Panc1 (cell line): ENCODE data around the gene COG8. TPM values are rescaled to one million over a fixed set of nuclear protein-coding genes. Genes with fewer than 3 reads are reported as not detected.

ENCODE experiments used
- ATAC-seq: fragments of 200-7000 bp; cut with Tn5 transposase; 2 replicates; pipeline ENCODE4 v1.9.1; 2020; ENCODE audit warnings: mild to moderate bottlenecking, moderate library complexity
- BruUV-seq: library from RNA; stranded (reverse); fragments of 400-500 nt; replicated peaks from 2 replicates; lab custom pipeline; 2021; lab: Mats Ljungman, UMichigan
- CTCF ChIA-PET: fragments of 300-600 bp; sonication (Branson Sonifier 250); formaldehyde crosslinking; loops from one replicate; lab custom pipeline; 2022; ENCODE audit warnings: antibody characterized with exemption; lab: Charles Lee
- POLR2A ChIA-PET: fragments of 300-600 bp; sonication (Branson Sonifier 250); formaldehyde crosslinking; loops from one replicate; lab custom pipeline; 2022; ENCODE audit warnings: antibody characterized with exemption; lab: Charles Lee
- DNase-seq: peaks from one replicate; pipeline ENCODE4 v3.0.0-alpha.2; 2010; ENCODE audit warnings: low read depth, low spot score
- H3K27ac ChIP-seq: 2 replicates; pipeline ENCODE4 v1.5.1; 2011; ENCODE audit warnings: mild to moderate bottlenecking, low read length, inconsistent platforms
- H3K27me3 ChIP-seq: fragments of 200-500 bp; sonication (Bioruptor generic); 2 replicates; pipeline ENCODE4 v1.6.0; 2014; ENCODE audit warnings: low read length, inconsistent platforms; ENCODE audit not compliant: control insufficient read depth, insufficient read depth
- H3K36me3 ChIP-seq: fragments of 200-500 bp; sonication (Bioruptor generic); 2 replicates; pipeline ENCODE4 v1.5.1; 2014; ENCODE audit warnings: inconsistent platforms, mild to moderate bottlenecking, low read length, moderate library complexity; ENCODE audit not compliant: control insufficient read depth, insufficient read depth
- H3K4me1 ChIP-seq: 2 replicates; pipeline ENCODE4 v1.5.1; 2011; ENCODE audit warnings: inconsistent platforms, mild to moderate bottlenecking, low read length, moderate library complexity; ENCODE audit not compliant: control insufficient read depth, insufficient read depth
- H3K4me3 ChIP-seq, 2 experiments: 2 replicates each; pipeline ENCODE4 v1.5.1; 2011 to 2012; ENCODE audit warnings: low read depth in 2 of 2, low read length in 2 of 2, mild to moderate bottlenecking in 2 of 2, inconsistent platforms in 1 of 2, moderate library complexity in 1 of 2
- H3K9me3 ChIP-seq: fragments of 200-500 bp; sonication (Bioruptor generic); 2 replicates; pipeline ENCODE4 v1.5.1; 2014; ENCODE audit warnings: low read depth, mild to moderate bottlenecking, inconsistent platforms, low read length, moderate library complexity; ENCODE audit not compliant: control insufficient read depth, insufficient read depth
- CTCF ChIP-seq: fragments of 450-650 bp; IDR thresholded peaks from 2 replicates; pipeline ENCODE4 v1.5.1; 2017; ENCODE audit warnings: mild to moderate bottlenecking
- POLR2AphosphoS5 ChIP-seq: IDR thresholded peaks from 2 replicates; pipeline ENCODE4 v1.6.1; 2012; ENCODE audit warnings: mild to moderate bottlenecking, low read depth, low read length, moderate library complexity
- REST ChIP-seq, 2 experiments: IDR thresholded peaks; 2 replicates each; pipeline ENCODE4 v1.6.1; 2011 to 2012; ENCODE audit warnings: low read depth in 2 of 2, control low read depth in 1 of 2, low read length in 1 of 2, mild to moderate bottlenecking in 1 of 2, moderate library complexity in 1 of 2; ENCODE audit not compliant: insufficient read depth in 1 of 2
- SIN3A ChIP-seq: IDR thresholded peaks from 2 replicates; pipeline ENCODE4 v1.6.1; 2012; ENCODE audit warnings: low read depth, mild to moderate bottlenecking, low read length, moderate library complexity, borderline replicate concordance; ENCODE audit not compliant: insufficient read depth
- TCF7L2 ChIP-seq: IDR thresholded peaks from 2 replicates; pipeline ENCODE4 v1.6.1; 2011; ENCODE audit warnings: mild to moderate bottlenecking, low read depth, low read length, inconsistent platforms
- in situ Hi-C: cut with HindIII; loops from 2 replicates; pipeline ENCODE4 v1.10.0; 2016; ENCODE audit warnings: low sequenced_read_pairs, low pct_unique_long_range_greater_than_20kb
- intact Hi-C: fragments of 100-400 bp; cut with micrococcal nuclease; formaldehyde crosslinking; loops from one replicate; pipeline ENCODE4 v1.10.0; 2022; ENCODE audit not compliant: unreplicated experiment
- total RNA-seq: library from RNA; stranded (reverse); gene quantifications from one replicate; pipeline ENCODE4 v1.2.1, GENCODE V29; 2021; ENCODE audit not compliant: unreplicated experiment

COG8 gene
- total RNA-seq, 1 experiment from 2014 or later: 30.5 TPM

GRCh38 chr16:69384974-69385373 lies 45.6 kb upstream of the COG8 start:
- ChIA-PET POLR2A (no interaction called here), CTCF (no interaction called here)
- intact Hi-C loops (no loop called here), in situ Hi-C loops (no loop called here)
- BruUV-seq: TSS peak; percentile 68
- ATAC-seq (no peak), DNase-seq (no peak)
- Histone ChIP-seq H3K4me1 (peaks cover 17% of the 10 kb centered on the region), H3K4me3 (peak overlapping the region; percentile 65 to 67), H3K36me3 (peaks cover 11% of the 10 kb centered on the region), H3K27me3 (no peaks in the 10 kb centered on the region), H3K9me3 (no peaks in the 10 kb centered on the region), H3K27ac (peak overlapping the region; percentile 91)
- TF ChIP-seq REST (IDR thresholded peaks at IDR 0.05; ENCODE audit: insufficient read depth in 1 of 2, low read depth in 2 of 2, low read length in 1 of 2) (no peak), CTCF (no peak), SIN3A (no peak), TCF7L2 (no peak), POLR2AphosphoS5 (no peak)

- TF ChIP-seq CTCF (no peak), SIN3A (no peak), REST (IDR thresholded peaks at IDR 0.05; ENCODE audit: insufficient read depth in 1 of 2, low read depth in 2 of 2, low read length in 1 of 2) (no peak), POLR2AphosphoS5 (no peak), TCF7L2 (no peak)
- in situ Hi-C loops: no loop called here
- POLR2A ChIA-PET: no interaction called here
- ATAC-seq (no peak), DNase-seq (no peak)
- Histone ChIP-seq H3K9me3 (no peaks in the 10 kb centered on the region), H3K4me3 (no peak overlapping the region), H3K27ac (no peak overlapping the region), H3K36me3 (peaks cover 25% of the 10 kb centered on the region), H3K27me3 (no peaks in the 10 kb centered on the region), H3K4me1 (peaks cover 13% of the 10 kb centered on the region)
- BruUV-seq: no TSS peak
- CTCF ChIA-PET: no interaction called here
- intact Hi-C loops: no loop called here
These were observed 43.1 kb upstream of the COG8 start for GRCh38 chr16:69382421-69382820.
